Fibroblast of lung (primary cell): ENCODE results near the gene ZNF197. TPM values are rescaled to one million over a fixed set of nuclear protein-coding genes. Genes with fewer than 3 reads are reported as not detected.

ENCODE experiments used
- DNase-seq, 2 donors: peaks; one replicate each; pipeline versions ENCODE4 v3.0.0 to v3.0.0-alpha.2; 2010; ENCODE audit warnings: low read depth in 2 of 2
- H2AFZ ChIP-seq: 2 replicates; pipeline ENCODE4 v1.5.1; 2012; ENCODE audit warnings: low read length, control low read depth, inconsistent platforms
- H3K27ac ChIP-seq: 2 replicates; pipeline ENCODE4 v1.5.1; 2011; ENCODE audit warnings: low read length, control low read depth; ENCODE audit not compliant: insufficient read depth
- H3K27me3 ChIP-seq: 2 replicates; pipeline ENCODE4 v1.5.1; 2011; ENCODE audit warnings: mild to moderate bottlenecking, low read length; ENCODE audit not compliant: control insufficient read depth, insufficient read depth
- H3K36me3 ChIP-seq: 2 replicates; pipeline ENCODE4 v1.5.1; 2011; ENCODE audit warnings: low read length; ENCODE audit not compliant: control insufficient read depth, insufficient read depth
- H3K4me1 ChIP-seq: 2 replicates; pipeline ENCODE4 v1.5.1; 2011; ENCODE audit warnings: low read length; ENCODE audit not compliant: control insufficient read depth, insufficient read depth; ENCODE audit errors: extremely low read depth
- H3K4me2 ChIP-seq: 2 replicates; pipeline ENCODE4 v1.5.1; 2011; ENCODE audit warnings: low read length, control low read depth; ENCODE audit not compliant: insufficient read depth; ENCODE audit errors: extremely low read depth
- H3K4me3 ChIP-seq, 4 experiments: fragments of 200-600 bp in 1 of 4; sonication (generic) in 1 of 4; replicated peaks in 1 of 4; 2 replicates each; pipeline ENCODE4 v1.5.1; 2011 to 2016; ENCODE audit warnings: low read length in 4 of 4, low read depth in 3 of 4, mild to moderate bottlenecking in 3 of 4, control low read depth in 2 of 4, inconsistent platforms in 1 of 4, mixed read lengths in 1 of 4; ENCODE audit not compliant: insufficient read depth in 1 of 4; ENCODE audit errors: control extremely low read depth in 1 of 4
- H3K79me2 ChIP-seq: 2 replicates; pipeline ENCODE4 v1.5.1; 2012; ENCODE audit warnings: mild to moderate bottlenecking, low read length, inconsistent platforms; ENCODE audit not compliant: control insufficient read depth, insufficient read depth
- H3K9ac ChIP-seq: 2 replicates; pipeline ENCODE4 v1.5.1; 2011; ENCODE audit warnings: mild to moderate bottlenecking, low read length, control low read depth; ENCODE audit not compliant: insufficient read depth
- H3K9me3 ChIP-seq: 2 replicates; pipeline ENCODE4 v1.5.1; 2012; ENCODE audit warnings: low read depth, low read length; ENCODE audit not compliant: control insufficient read depth, insufficient read depth
- H4K20me1 ChIP-seq: 2 replicates; pipeline ENCODE4 v1.5.1; 2011; ENCODE audit warnings: low read length; ENCODE audit not compliant: control insufficient read depth, insufficient read depth; ENCODE audit errors: extremely low read depth
- CTCF ChIP-seq, 2 donors: IDR thresholded peaks in 1 of 2; conservative IDR thresholded peaks in 1 of 2; 1 replicate in 1 of 2; 2 replicates in 1 of 2; pipeline ENCODE4 v1.5.1; 2011 to 2012; ENCODE audit warnings: low read length in 2 of 2, control low read depth in 1 of 2, inconsistent platforms in 1 of 2, low read depth in 1 of 2, mild to moderate bottlenecking in 1 of 2
- EZH2 ChIP-seq: IDR thresholded peaks from 2 replicates; pipeline ENCODE4 v1.5.1; 2012; ENCODE audit warnings: low read length, control low read depth, mild to moderate bottlenecking; ENCODE audit errors: missing control alignments
- polyA plus RNA-seq, 2 donors: library from polyadenylated mRNA; depleted of rRNA in 1 of 2; stranded (reverse) in 1 of 2; unstranded in 1 of 2; fragments of >200 nt; gene quantifications; 2 replicates each; pipeline ENCODE4 v1.2.1, GENCODE V29; 2011 to 2012; ENCODE audit warnings: missing spikeins in 1 of 2
- total RNA-seq: library from RNA; depleted of rRNA; stranded (reverse); fragments of >200 nt; gene quantifications from 2 replicates; pipeline ENCODE4 v1.2.1, GENCODE V29; 2014

The ZNF197 gene
- total and polyA plus RNA-seq, 2 donors (not counting 1 experiment from before 2014, with no cell fraction given), result 9.3 to 20.8 TPM

GRCh38 chr3:44601749-44602148 lies 23.1 kb upstream of the ZNF197 start:
- Histone ChIP-seq H3K27ac (no peak overlapping the region), H3K36me3 (no peaks in the 10 kb centered on the region), H3K9me3 (no peaks in the 10 kb centered on the region), H3K27me3 (no peaks in the 10 kb centered on the region), H2AFZ (no peak overlapping the region), H3K4me2 (no peak overlapping the region), H4K20me1 (no peaks in the 10 kb centered on the region), H3K9ac (no peak overlapping the region), H3K4me3 (no peak overlapping the region), H3K79me2 (no peaks in the 10 kb centered on the region), H3K4me1 (no peaks in the 10 kb centered on the region)
- no peak for DNase-seq
- no peak for TF ChIP-seq CTCF (conservative IDR thresholded peaks at IDR 0.05 in 1 of 2, IDR thresholded peaks at IDR 0.05 in 1 of 2; ENCODE audit: low read depth in 1 of 2, low read length in 2 of 2)
- TF ChIP-seq EZH2, result no peak

- no peaks in the 10 kb centered on the region for H3K36me3 ChIP-seq
- H3K4me2 ChIP-seq, result no peak overlapping the region
- H4K20me1 ChIP-seq, result no peaks in the 10 kb centered on the region
- H3K9ac ChIP-seq, result no peak overlapping the region
- H3K27me3 ChIP-seq, result no peaks in the 10 kb centered on the region
- no peak overlapping the region for H3K4me3 ChIP-seq
- no peak overlapping the region for H3K27ac ChIP-seq
- no peaks in the 10 kb centered on the region for H3K79me2 ChIP-seq
- no peaks in the 10 kb centered on the region for H3K4me1 ChIP-seq
- TF ChIP-seq EZH2 (no peak), CTCF (conservative IDR thresholded peaks at IDR 0.05 in 1 of 2, IDR thresholded peaks at IDR 0.05 in 1 of 2; ENCODE audit: low read depth in 1 of 2, low read length in 2 of 2) (no peak)
- DNase-seq, result no peak
- no peak overlapping the region for H2AFZ ChIP-seq
- no peaks in the 10 kb centered on the region for H3K9me3 ChIP-seq
Observed at GRCh38 chr3:44612678-44613077, 12.2 kb upstream of the ZNF197 start.

- H3K4me3 ChIP-seq, result no peak overlapping the region
- H3K4me1 ChIP-seq, result no peaks in the 10 kb centered on the region
- no peak overlapping the region for H3K9ac ChIP-seq
- TF ChIP-seq EZH2 (no peak), CTCF (conservative IDR thresholded peaks at IDR 0.05 in 1 of 2, IDR thresholded peaks at IDR 0.05 in 1 of 2; ENCODE audit: low read depth in 1 of 2, low read length in 2 of 2) (no peak)
- no peaks in the 10 kb centered on the region for H3K27me3 ChIP-seq
- no peak overlapping the region for H3K4me2 ChIP-seq
- DNase-seq, result no peak
- peaks cover 34% of the 10 kb centered on the region for H3K79me2 ChIP-seq
- H3K36me3 ChIP-seq, result peaks cover 3% of the 10 kb centered on the region
- H3K9me3 ChIP-seq, result no peaks in the 10 kb centered on the region
- no peaks in the 10 kb centered on the region for H4K20me1 ChIP-seq
- H3K27ac ChIP-seq, result no peak overlapping the region
- H2AFZ ChIP-seq, result no peak overlapping the region
Observed at GRCh38 chr3:44628716-44629115, 3.9 kb downstream of the ZNF197 start.
